KMS-11 (cell line): ENCODE results near the gene ARID1B.

Source experiments
- H2AFZ ChIP-seq: fragments of 200-600 bp; sonication (generic); 2 replicates; pipeline ENCODE4 v1.6.1; 2016; ENCODE audit warnings: antibody characterized with exemption, mixed run types, low read depth
- H3K27ac ChIP-seq: fragments of 200-600 bp; sonication (generic); 2 replicates; pipeline ENCODE4 v1.6.1; 2016; ENCODE audit warnings: mild to moderate bottlenecking, mixed run types
- H3K27me3 ChIP-seq: fragments of 200-600 bp; sonication (generic); 2 replicates; pipeline ENCODE4 v1.6.1; 2017; ENCODE audit warnings: mild to moderate bottlenecking, low read depth, mixed run types, moderate library complexity; ENCODE audit not compliant: insufficient read depth
- H3K36me3 ChIP-seq: fragments of 200-600 bp; sonication (generic); 2 replicates; pipeline ENCODE4 v1.6.1; 2017; ENCODE audit warnings: mild to moderate bottlenecking, mixed run types; ENCODE audit not compliant: insufficient read depth
- H3K4me1 ChIP-seq: fragments of 200-600 bp; sonication (generic); 2 replicates; pipeline ENCODE4 v1.6.1; 2016; ENCODE audit warnings: mild to moderate bottlenecking, low read depth, mixed run types; ENCODE audit not compliant: poor library complexity, severe bottlenecking
- H3K4me2 ChIP-seq: fragments of 200-600 bp; sonication (generic); 2 replicates; pipeline ENCODE4 v1.7.0; 2016; ENCODE audit warnings: mild to moderate bottlenecking, mixed run types
- H3K4me3 ChIP-seq: fragments of 200-600 bp; sonication (generic); IDR thresholded peaks from 2 replicates; pipeline ENCODE4 v1.6.1; 2017; ENCODE audit warnings: low read depth, low read length, mixed read lengths; ENCODE audit not compliant: insufficient read depth
- H3K79me2 ChIP-seq: fragments of 200-600 bp; sonication (generic); 2 replicates; pipeline ENCODE4 v1.6.1; 2016; ENCODE audit warnings: low read depth, mixed run types; ENCODE audit not compliant: insufficient read depth
- H3K9ac ChIP-seq: fragments of 200-600 bp; sonication (generic); 2 replicates; pipeline ENCODE4 v1.6.1; 2016; ENCODE audit warnings: mild to moderate bottlenecking, mixed run types
- H4K20me1 ChIP-seq: fragments of 200-600 bp; sonication (generic); 2 replicates; pipeline ENCODE4 v1.6.1; 2016; ENCODE audit warnings: mild to moderate bottlenecking, mixed run types; ENCODE audit not compliant: insufficient read depth
- CTCF ChIP-seq: fragments of 200-600 bp; sonication (generic); conservative IDR thresholded peaks from 2 replicates; pipeline ENCODE4 v1.6.1; 2017; ENCODE audit warnings: low read depth, mild to moderate bottlenecking, antibody characterized with exemption, low read length, moderate library complexity, mixed read lengths

The ARID1B gene

GRCh38 chr6:156735751-156736150 is 41.4 kb upstream of the ARID1B start:
- TF ChIP-seq CTCF: no peak
- H3K4me3 ChIP-seq: no peak overlapping the region
- no peak overlapping the region for H2AFZ ChIP-seq
- no peaks in the 10 kb centered on the region for H3K4me1 ChIP-seq
- no peaks in the 10 kb centered on the region for H3K36me3 ChIP-seq
- no peak overlapping the region for H3K27ac ChIP-seq
- H4K20me1 ChIP-seq: no peaks in the 10 kb centered on the region
- no peaks in the 10 kb centered on the region for H3K27me3 ChIP-seq
- no peak overlapping the region for H3K9ac ChIP-seq
- H3K4me2 ChIP-seq: no peak overlapping the region
- H3K79me2 ChIP-seq: no peaks in the 10 kb centered on the region

GRCh38 chr6:156740604-156741003 is 36.6 kb upstream of the ARID1B start:
- H2AFZ ChIP-seq: no peak overlapping the region
- H3K4me3 ChIP-seq: no peak overlapping the region
- no peaks in the 10 kb centered on the region for H3K79me2 ChIP-seq
- no peaks in the 10 kb centered on the region for H3K36me3 ChIP-seq
- no peak overlapping the region for H3K4me2 ChIP-seq
- H4K20me1 ChIP-seq: no peaks in the 10 kb centered on the region
- H3K9ac ChIP-seq: no peak overlapping the region
- no peaks in the 10 kb centered on the region for H3K4me1 ChIP-seq
- H3K27me3 ChIP-seq: no peaks in the 10 kb centered on the region
- no peak for TF ChIP-seq CTCF
- H3K27ac ChIP-seq: no peak overlapping the region

- no peaks in the 10 kb centered on the region for H4K20me1 ChIP-seq
- H3K27ac ChIP-seq: no peak overlapping the region
- no peaks in the 10 kb centered on the region for H3K4me1 ChIP-seq
- no peaks in the 10 kb centered on the region for H3K27me3 ChIP-seq
- no peak overlapping the region for H3K4me3 ChIP-seq
- H3K36me3 ChIP-seq: no peaks in the 10 kb centered on the region
- H2AFZ ChIP-seq: no peak overlapping the region
- H3K9ac ChIP-seq: no peak overlapping the region
- no peak overlapping the region for H3K4me2 ChIP-seq
- TF ChIP-seq CTCF: no peak
- no peaks in the 10 kb centered on the region for H3K79me2 ChIP-seq
Observed at GRCh38 chr6:156741287-156742073, 35.7 kb upstream of the ARID1B start.

GRCh38 chr6:156747715-156748114 is 29.5 kb upstream of the ARID1B start:
- no peaks in the 10 kb centered on the region for H3K4me1 ChIP-seq
- H3K9ac ChIP-seq: no peak overlapping the region
- H2AFZ ChIP-seq: no peak overlapping the region
- no peaks in the 10 kb centered on the region for H3K27me3 ChIP-seq
- no peak overlapping the region for H3K4me3 ChIP-seq
- TF ChIP-seq CTCF: no peak
- H3K79me2 ChIP-seq: no peaks in the 10 kb centered on the region
- H3K36me3 ChIP-seq: no peaks in the 10 kb centered on the region
- no peak overlapping the region for H3K4me2 ChIP-seq
- no peaks in the 10 kb centered on the region for H4K20me1 ChIP-seq
- no peak overlapping the region for H3K27ac ChIP-seq
